ENCODE data around the gene ZNF786.

DNA sequence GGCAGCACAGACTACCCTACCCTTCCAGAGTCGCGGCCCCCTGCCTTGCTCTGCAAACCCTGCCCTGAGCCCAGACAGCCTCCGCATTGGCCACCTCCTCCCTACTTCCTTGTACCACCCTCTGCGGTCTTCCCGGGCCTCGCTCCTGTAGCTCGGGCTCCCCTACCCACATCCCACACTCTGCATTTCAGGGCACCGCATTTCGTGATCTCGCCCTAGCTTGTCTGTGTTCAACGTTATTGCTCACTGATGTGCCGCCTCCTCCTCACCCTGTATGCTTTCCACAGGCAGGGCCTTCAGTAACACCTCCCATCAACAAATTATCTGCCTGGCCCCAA, 68.8 kb downstream of the ZNF786 start:
- TF ChIP-seq, protein P1, sequence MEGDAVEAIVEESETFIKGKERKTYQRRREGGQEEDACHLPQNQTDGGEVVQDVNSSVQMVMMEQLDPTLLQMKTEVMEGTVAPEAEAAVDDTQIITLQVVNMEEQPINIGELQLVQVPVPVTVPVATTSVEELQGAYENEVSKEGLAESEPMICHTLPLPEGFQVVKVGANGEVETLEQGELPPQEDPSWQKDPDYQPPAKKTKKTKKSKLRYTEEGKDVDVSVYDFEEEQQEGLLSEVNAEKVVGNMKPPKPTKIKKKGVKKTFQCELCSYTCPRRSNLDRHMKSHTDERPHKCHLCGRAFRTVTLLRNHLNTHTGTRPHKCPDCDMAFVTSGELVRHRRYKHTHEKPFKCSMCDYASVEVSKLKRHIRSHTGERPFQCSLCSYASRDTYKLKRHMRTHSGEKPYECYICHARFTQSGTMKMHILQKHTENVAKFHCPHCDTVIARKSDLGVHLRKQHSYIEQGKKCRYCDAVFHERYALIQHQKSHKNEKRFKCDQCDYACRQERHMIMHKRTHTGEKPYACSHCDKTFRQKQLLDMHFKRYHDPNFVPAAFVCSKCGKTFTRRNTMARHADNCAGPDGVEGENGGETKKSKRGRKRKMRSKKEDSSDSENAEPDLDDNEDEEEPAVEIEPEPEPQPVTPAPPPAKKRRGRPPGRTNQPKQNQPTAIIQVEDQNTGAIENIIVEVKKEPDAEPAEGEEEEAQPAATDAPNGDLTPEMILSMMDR (IDR thresholded peaks at IDR 0.05), result no peak
- TF ChIP-seq POLR2A (IDR thresholded peaks at IDR 0.05), result no peak
